ENCODE results near the gene TINAGL1.

DNA sequence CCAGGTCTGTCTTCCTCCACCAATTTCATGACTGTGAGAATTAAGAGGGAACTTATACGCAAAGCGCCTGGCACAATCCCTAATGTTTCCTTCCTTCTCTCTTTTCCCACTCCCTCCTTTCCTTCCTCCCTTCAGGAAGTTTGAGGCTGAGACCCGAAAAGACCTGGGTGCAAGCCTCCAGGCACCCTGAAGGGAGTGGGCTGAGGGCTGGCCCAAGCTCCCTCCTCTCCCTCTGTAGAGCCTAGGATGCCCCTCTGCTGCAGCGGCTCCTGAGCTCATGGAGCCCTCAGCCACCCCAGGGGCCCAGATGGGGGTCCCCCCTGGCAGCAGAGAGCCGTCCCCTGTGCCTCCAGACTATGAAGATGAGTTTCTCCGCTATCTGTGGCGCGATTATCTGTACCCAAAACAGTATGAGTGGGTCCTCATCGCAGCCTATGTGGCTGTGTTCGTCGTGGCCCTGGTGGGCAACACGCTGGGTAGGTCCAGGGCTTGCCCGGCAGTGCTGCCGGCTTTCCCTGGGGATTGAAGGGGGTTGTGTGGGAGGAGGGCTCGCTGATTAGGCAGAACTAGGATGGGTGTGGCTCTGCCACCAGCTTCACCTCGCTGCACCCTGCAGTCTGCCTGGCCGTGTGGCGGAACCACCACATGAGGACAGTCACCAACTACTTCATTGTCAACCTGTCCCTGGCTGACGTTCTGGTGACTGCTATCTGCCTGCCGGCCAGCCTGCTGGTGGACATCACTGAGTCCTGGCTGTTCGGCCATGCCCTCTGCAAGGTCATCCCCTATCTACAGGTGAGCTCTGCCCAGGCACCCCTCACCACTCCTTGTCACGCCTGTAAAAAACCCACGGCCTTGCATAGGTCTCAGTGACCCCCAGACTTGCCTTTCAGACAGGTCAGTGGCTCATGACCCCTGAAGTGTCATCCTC is 42.9 kb downstream of the TINAGL1 start:
- TF ChIP-seq EZH2 (IDR thresholded peaks at IDR 0.05), result no peak
- TF ChIP-seq POLR2AphosphoS5 (IDR thresholded peaks at IDR 0.05; ENCODE audit: borderline replicate concordance, low read depth, low read length), result no peak
